NCI-H2081 (cell line): Measurements from ENCODE around the gene SLX4IP.

Experiments used
- DNase-seq, 2 experiments: peaks; one replicate each; lab custom pipeline; 2025; lab: John Stamatoyannopoulos, UW

SLX4IP gene

GRCh38 chr20:10466325-10466724, 31.2 kb downstream of the SLX4IP start:
- no peak for DNase-seq

- DNase-seq = no peak
Measured at GRCh38 chr20:10466855-10467254, 31.8 kb downstream of the SLX4IP start.

GRCh38 chr20:10467681-10468339, 32.7 kb downstream of the SLX4IP start:
- no peak for DNase-seq

- DNase-seq = no peak
Measured at GRCh38 chr20:10468340-10468845, 33.3 kb downstream of the SLX4IP start.

- no peak for DNase-seq
Measured at GRCh38 chr20:10469056-10469455, 34.0 kb downstream of the SLX4IP start.

- DNase-seq = peak; percentile 90 to 96
Measured at GRCh38 chr20:10469599-10469998, 34.5 kb downstream of the SLX4IP start.

GRCh38 chr20:10470276-10470675, 35.2 kb downstream of the SLX4IP start:
- no peak for DNase-seq

- DNase-seq = no peak
Measured at GRCh38 chr20:10472871-10473270, 37.8 kb downstream of the SLX4IP start.

- no peak for DNase-seq
Measured at GRCh38 chr20:10474606-10475184, 39.6 kb downstream of the SLX4IP start.

- DNase-seq = no peak
Measured at GRCh38 chr20:10475225-10475624, 40.1 kb downstream of the SLX4IP start.

- no peak for DNase-seq
Measured at GRCh38 chr20:10476319-10476724, 41.2 kb downstream of the SLX4IP start.

GRCh38 chr20:10478205-10478604, 43.1 kb downstream of the SLX4IP start:
- DNase-seq = no peak

- no peak for DNase-seq
Measured at GRCh38 chr20:10478930-10479329, 43.8 kb downstream of the SLX4IP start.

- no peak for DNase-seq
Measured at GRCh38 chr20:10481676-10482075, 46.6 kb downstream of the SLX4IP start.

- no peak for DNase-seq
Measured at GRCh38 chr20:10483691-10484090, 48.6 kb downstream of the SLX4IP start.

GRCh38 chr20:10487142-10488136, 52.3 kb downstream of the SLX4IP start:
- DNase-seq = no peak

GRCh38 chr20:10488534-10488933, 53.4 kb downstream of the SLX4IP start:
- no peak for DNase-seq

GRCh38 chr20:10489853-10490252, 54.7 kb downstream of the SLX4IP start:
- no peak for DNase-seq

- no peak for DNase-seq
Measured at GRCh38 chr20:10490257-10490656, 55.2 kb downstream of the SLX4IP start.

GRCh38 chr20:10490706-10491105, 55.6 kb downstream of the SLX4IP start:
- no peak for DNase-seq

- DNase-seq = no peak
Measured at GRCh38 chr20:10492065-10492464, 57.0 kb downstream of the SLX4IP start.

- DNase-seq = no peak
Measured at GRCh38 chr20:10492844-10493243, 57.7 kb downstream of the SLX4IP start.

GRCh38 chr20:10495173-10495572, 60.1 kb downstream of the SLX4IP start:
- DNase-seq = no peak
